ENCODE results near the gene HTR7.
A peak's percentile ranks its signal among the peaks of the same experiment; 100 is the strongest.

- TF ChIP-seq CTCF (conservative IDR thresholded peaks at IDR 0.05; ENCODE audit: low read depth, low read length) (0 out of 2 replicates have a peak, but pooled peaks have one; percentile 30), EZH2phosphoT487 (IDR thresholded peaks at IDR 0.05; ENCODE audit: borderline replicate concordance, low read length) (no peak)
Measured at GRCh38 chr10:90871279-90871765, 13.5 kb upstream of the HTR7 start.

Measured in PC-3 (cell line).